Nucleus accumbens (tissue), 56 donors: ENCODE data around the gene TNN.
"Not testable (repeated sequence)": the region's sequence is repeated elsewhere in the genome, so short reads cannot be mapped to it uniquely, and the experiment has no call there.

Source experiments
- DNase-seq, 56 donors: peaks; one replicate each; lab custom pipeline; 2025; lab: John Stamatoyannopoulos, UW

The TNN gene

DNA sequence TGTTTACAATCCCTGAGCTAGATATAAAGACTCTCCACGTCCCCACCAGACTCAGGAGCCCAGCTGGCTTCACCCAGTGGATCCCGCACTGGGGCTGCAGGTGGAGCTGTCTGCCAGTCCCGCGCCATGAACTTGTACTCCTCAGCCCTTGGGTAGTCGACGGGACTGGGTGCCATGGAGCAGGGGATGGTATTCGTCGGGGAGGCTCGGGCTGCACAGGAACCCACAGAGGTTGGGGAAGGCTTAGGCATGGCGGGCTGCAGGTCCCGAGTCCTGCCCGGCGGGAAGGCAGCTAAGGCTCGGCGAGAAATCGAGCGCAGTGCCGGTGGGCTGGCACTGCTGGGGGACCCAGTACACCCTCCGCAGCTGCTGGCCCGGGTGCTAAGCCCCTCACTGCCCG lies 34.5 kb downstream of the TNN start:
- DNase-seq, result not testable (repeated sequence)

GRCh38 chr1:175106536-175106935 lies 38.9 kb downstream of the TNN start:
- DNase-seq, result not testable (repeated sequence)

GRCh38 chr1:175108331-175108820 lies 40.7 kb downstream of the TNN start:
- DNase-seq, result not testable (repeated sequence)

GRCh38 chr1:175114996-175115395 lies 47.4 kb downstream of the TNN start:
- DNase-seq, result no peak

- DNase-seq, result no peak
These were observed 48.7 kb downstream of the TNN start for GRCh38 chr1:175116210-175116798.

DNA sequence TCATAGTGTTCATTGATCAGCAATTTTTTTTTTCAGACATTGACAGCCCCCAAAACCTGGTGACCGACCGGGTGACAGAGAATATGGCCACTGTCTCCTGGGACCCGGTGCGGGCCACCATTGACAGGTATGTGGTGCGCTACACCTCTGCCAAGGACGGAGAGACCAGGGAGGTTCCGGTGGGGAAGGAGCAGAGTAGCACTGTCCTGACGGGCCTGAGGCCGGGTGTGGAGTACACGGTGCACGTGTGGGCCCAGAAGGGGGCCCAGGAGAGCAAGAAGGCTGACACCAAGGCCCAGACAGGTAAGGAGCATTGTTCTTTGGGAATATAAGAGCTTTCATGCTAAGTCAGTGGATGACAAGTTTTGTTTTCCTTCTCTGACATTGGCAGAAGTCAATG lies 49.3 kb downstream of the TNN start:
- no peak for DNase-seq

GRCh38 chr1:175118375-175119367 lies 51.0 kb downstream of the TNN start:
- no peak for DNase-seq

GRCh38 chr1:175120511-175120910 lies 52.9 kb downstream of the TNN start:
- no peak for DNase-seq

DNA sequence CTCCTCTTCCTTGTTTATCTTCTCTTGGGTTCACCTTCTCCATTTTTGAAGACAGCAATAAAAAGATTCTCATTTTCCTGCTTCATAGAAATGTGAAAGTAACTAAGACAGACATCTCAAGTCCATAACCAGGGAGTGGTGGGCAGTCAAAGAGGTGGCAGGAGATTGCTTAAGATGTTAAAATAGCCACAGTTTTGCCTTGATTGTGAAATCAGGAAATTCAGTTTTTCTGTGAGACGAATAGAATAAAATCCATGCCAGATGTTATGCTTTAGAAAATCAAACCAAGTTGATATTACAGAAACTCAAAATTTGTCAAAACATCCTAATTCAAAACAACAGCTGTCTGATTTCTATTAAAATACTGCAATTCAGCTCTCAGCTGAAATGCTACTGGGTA lies 57.2 kb downstream of the TNN start:
- no peak for DNase-seq

GRCh38 chr1:175126347-175126746 lies 58.7 kb downstream of the TNN start:
- no peak for DNase-seq

GRCh38 chr1:175127565-175127964 lies 59.9 kb downstream of the TNN start:
- DNase-seq, result no peak

DNA sequence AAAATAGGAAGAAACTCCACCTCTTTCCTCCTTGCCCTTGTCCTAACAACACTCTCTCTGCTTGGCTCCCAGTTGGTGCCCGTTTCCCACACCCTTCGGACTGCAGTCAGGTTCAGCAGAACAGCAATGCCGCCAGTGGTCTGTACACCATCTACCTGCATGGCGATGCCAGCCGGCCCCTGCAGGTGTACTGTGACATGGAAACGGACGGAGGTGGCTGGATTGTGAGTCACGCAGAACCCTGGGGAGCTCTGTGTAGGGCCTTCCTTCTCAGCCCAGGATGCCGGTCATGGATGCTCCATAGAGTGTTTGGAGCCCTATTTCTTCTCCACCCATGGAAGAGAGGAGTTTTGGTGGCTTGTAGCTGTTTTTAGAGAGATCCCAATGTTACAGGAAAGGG lies 60.9 kb downstream of the TNN start:
- no peak for DNase-seq

DNA sequence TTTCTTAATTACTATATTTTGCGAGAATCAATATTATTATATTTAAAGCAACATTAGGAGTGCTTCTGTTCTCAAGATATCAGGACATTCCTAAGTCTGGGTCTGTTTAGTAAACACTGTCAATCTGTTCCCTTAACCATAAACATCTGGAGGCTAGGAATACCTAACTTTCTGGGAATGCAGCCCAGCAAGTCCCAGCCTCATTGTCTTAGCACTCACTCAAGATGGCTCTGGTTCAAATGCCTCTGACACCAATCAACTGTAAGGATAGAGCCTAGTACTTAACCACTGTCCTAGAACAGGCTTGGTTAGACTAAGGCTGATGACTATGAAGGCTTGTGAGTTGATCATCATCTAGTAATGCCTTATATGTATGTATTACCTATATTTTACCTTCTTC lies 61.5 kb downstream of the TNN start:
- no peak for DNase-seq

DNA sequence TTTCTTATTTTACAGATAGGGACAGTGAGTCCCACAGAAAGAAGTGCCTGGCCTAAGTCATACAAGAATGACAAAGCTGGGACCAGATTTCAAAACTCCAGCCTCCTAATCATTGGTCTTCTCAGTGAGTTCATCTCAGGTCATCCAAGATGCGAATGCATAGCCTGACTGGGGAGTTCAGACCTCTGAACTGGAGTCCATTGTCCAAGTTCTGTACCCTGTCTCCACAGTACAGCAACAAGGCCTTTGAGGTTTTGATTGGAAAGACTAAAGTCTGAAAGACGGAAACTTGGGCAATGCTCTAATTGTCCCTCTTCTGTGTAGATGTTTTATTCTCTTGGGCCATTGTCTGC lies 62.0 kb downstream of the TNN start:
- no peak for DNase-seq

- peak in 1 of 56 donors; percentile 1 for DNase-seq
These were observed 62.5 kb downstream of the TNN start for GRCh38 chr1:175129997-175130648.

GRCh38 chr1:175130649-175131045 lies 63.0 kb downstream of the TNN start:
- no peak for DNase-seq

DNA sequence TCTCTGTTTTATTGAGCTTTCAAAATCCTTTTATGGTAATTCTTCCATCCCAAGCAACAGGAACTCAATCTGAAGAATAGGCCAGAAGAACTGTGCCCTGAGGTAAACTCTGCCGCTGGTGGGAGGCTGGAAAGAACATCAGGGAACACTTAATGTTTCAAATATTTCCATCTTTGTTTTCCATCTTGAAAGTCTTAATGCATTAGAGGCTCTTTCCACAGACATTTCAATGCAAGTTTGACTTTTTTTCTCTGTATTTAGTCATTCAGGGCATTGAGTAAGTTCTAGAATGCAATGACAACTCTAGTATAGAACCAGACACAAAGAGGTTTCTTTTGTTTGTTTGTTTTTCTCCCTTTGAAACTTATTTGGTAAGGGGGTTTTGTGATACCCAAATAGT lies 63.5 kb downstream of the TNN start:
- DNase-seq, result no peak

GRCh38 chr1:175132436-175132835 lies 64.8 kb downstream of the TNN start:
- DNase-seq, result no peak

- no peak for DNase-seq
These were observed 66.2 kb downstream of the TNN start for GRCh38 chr1:175133673-175134435.

DNA sequence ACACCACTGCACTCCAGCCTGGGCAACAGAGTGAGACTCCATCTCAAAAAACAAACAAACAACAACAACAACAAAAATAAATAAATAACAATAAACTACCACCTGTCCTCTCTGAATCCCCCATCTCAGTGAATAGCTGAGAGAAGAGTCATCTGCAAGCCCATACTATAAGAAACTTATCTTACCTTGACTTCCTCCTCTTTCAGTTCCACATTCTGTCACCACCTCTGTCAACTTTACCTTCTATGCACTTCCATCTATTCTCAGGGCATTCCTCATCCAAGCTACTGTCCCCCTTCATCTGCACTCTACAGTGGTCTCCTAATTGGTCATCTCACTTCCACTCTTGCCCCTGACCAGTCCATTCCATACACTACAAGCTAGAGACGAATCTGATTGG lies 66.9 kb downstream of the TNN start:
- no peak for DNase-seq

- DNase-seq, result no peak
These were observed 68.6 kb downstream of the TNN start for GRCh38 chr1:175136246-175136645.
